C4-2B (cell line): ENCODE results near the gene NRG2.

Experiments
- ZFX ChIP-seq: fragments of 450-650 bp; IDR thresholded peaks from 2 replicates; pipeline ENCODE4 v1.6.1; 2017
- TF ChIP-seq, protein P1 (sequence below): fragments of 450-650 bp; conservative IDR thresholded peaks from 2 replicates; pipeline ENCODE4 v1.5.1; 2017; ENCODE audit warnings: mild to moderate bottlenecking

DNA sequence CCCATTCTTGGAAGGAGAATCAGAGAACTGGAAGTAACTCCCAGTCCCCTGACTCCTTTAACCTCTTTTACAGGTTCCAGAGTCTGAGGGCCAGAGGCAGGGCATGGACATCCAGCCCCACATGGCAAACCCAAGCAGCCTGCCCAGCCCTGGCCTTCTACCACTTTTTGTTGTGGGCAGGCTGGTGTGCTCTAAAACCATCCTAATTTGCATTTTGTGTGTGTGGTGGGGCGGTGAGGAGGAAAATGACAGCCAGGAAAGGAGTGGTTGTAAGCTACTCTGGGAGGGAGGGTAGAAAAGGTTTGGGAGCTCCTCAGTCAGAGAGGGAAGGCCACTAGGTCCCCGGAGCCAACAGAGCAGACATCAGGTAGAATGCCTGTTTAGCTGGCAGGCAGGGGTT lies 156.9 kb downstream of the NRG2 start:
- TF ChIP-seq, protein P1, sequence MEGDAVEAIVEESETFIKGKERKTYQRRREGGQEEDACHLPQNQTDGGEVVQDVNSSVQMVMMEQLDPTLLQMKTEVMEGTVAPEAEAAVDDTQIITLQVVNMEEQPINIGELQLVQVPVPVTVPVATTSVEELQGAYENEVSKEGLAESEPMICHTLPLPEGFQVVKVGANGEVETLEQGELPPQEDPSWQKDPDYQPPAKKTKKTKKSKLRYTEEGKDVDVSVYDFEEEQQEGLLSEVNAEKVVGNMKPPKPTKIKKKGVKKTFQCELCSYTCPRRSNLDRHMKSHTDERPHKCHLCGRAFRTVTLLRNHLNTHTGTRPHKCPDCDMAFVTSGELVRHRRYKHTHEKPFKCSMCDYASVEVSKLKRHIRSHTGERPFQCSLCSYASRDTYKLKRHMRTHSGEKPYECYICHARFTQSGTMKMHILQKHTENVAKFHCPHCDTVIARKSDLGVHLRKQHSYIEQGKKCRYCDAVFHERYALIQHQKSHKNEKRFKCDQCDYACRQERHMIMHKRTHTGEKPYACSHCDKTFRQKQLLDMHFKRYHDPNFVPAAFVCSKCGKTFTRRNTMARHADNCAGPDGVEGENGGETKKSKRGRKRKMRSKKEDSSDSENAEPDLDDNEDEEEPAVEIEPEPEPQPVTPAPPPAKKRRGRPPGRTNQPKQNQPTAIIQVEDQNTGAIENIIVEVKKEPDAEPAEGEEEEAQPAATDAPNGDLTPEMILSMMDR, result no peak
- TF ChIP-seq ZFX, result no peak
